Mesothelial cell of epicardium (in vitro differentiated cells): ENCODE results near the gene YES1. TPM values are rescaled to one million over a fixed set of nuclear protein-coding genes. Genes with fewer than 3 reads are reported as not detected.

ENCODE experiments used
- DNase-seq, 2 experiments: peaks; one replicate each; pipeline ENCODE4 v3.0.0; 2021; ENCODE audit warnings: low spot score in 2 of 2; ENCODE audit not compliant: unreplicated experiment in 2 of 2
- H3K27ac Mint-ChIP-seq: 2 replicates; pipeline ENCODE4 v1.8.0; 2021; ENCODE audit warnings: mixed read lengths
- H3K27me3 Mint-ChIP-seq: 2 replicates; pipeline ENCODE4 v1.8.0; 2021; ENCODE audit warnings: low read depth, mixed read lengths
- H3K36me3 Mint-ChIP-seq: 2 replicates; pipeline ENCODE4 v1.8.0; 2021; ENCODE audit warnings: mixed read lengths
- H3K4me1 Mint-ChIP-seq: 2 replicates; pipeline ENCODE4 v1.8.0; 2021; ENCODE audit warnings: mixed read lengths
- H3K4me3 Mint-ChIP-seq: 2 replicates; pipeline ENCODE4 v1.8.0; 2021; ENCODE audit warnings: mild to moderate bottlenecking, moderate library complexity, mixed read lengths
- H3K9me3 Mint-ChIP-seq: 2 replicates; pipeline ENCODE4 v1.8.0; 2021; ENCODE audit warnings: mixed read lengths
- CTCF ChIP-seq: fragments of 200-600 bp; sonication (generic); IDR thresholded peaks from one replicate; pipeline ENCODE4 v1.5.0; 2021; ENCODE audit warnings: antibody characterized with exemption; ENCODE audit not compliant: unreplicated experiment
- total RNA-seq: library from RNA; stranded (reverse); gene quantifications from 3 replicates; pipeline ENCODE4 v1.2.1, GENCODE V29; 2021

The YES1 gene
- total RNA-seq, 1 donor from 2014 or later: 47.5 TPM

- peaks cover 17% of the 10 kb centered on the region for H3K4me1 Mint-ChIP-seq
- no peaks in the 10 kb centered on the region for H3K36me3 Mint-ChIP-seq
- H3K27me3 Mint-ChIP-seq: peaks cover 3% of the 10 kb centered on the region
- H3K9me3 Mint-ChIP-seq: no peaks in the 10 kb centered on the region
- H3K4me3 Mint-ChIP-seq: no peak overlapping the region
- no peak for TF ChIP-seq CTCF
- H3K27ac Mint-ChIP-seq: no peak overlapping the region
- DNase-seq: no peak
Measured at GRCh38 chr18:830315-830901, 18.4 kb upstream of the YES1 start.

GRCh38 chr18:829432-829831 is 17.4 kb upstream of the YES1 start:
- no peak overlapping the region for H3K4me3 Mint-ChIP-seq
- H3K27ac Mint-ChIP-seq: no peak overlapping the region
- H3K36me3 Mint-ChIP-seq: no peaks in the 10 kb centered on the region
- DNase-seq: no peak
- no peak for TF ChIP-seq CTCF
- H3K27me3 Mint-ChIP-seq: peaks cover 3% of the 10 kb centered on the region
- H3K9me3 Mint-ChIP-seq: no peaks in the 10 kb centered on the region
- peaks cover 17% of the 10 kb centered on the region for H3K4me1 Mint-ChIP-seq

GRCh38 chr18:827093-827677 is 15.1 kb upstream of the YES1 start:
- Mint-ChIP-seq H3K27ac (no peak overlapping the region), H3K27me3 (peaks cover under 1% of the 10 kb centered on the region), H3K4me1 (peaks cover 11% of the 10 kb centered on the region), H3K4me3 (no peak overlapping the region), H3K9me3 (no peaks in the 10 kb centered on the region), H3K36me3 (no peaks in the 10 kb centered on the region)
- DNase-seq: no peak
- TF ChIP-seq CTCF: no peak

- H3K27me3 Mint-ChIP-seq: no peaks in the 10 kb centered on the region
- H3K9me3 Mint-ChIP-seq: no peaks in the 10 kb centered on the region
- H3K4me1 Mint-ChIP-seq: peaks cover 7% of the 10 kb centered on the region
- H3K36me3 Mint-ChIP-seq: no peaks in the 10 kb centered on the region
- TF ChIP-seq CTCF: no peak
- H3K27ac Mint-ChIP-seq: no peak overlapping the region
- H3K4me3 Mint-ChIP-seq: no peak overlapping the region
- DNase-seq: no peak
Measured at GRCh38 chr18:825891-826585, 14.0 kb upstream of the YES1 start.

DNA sequence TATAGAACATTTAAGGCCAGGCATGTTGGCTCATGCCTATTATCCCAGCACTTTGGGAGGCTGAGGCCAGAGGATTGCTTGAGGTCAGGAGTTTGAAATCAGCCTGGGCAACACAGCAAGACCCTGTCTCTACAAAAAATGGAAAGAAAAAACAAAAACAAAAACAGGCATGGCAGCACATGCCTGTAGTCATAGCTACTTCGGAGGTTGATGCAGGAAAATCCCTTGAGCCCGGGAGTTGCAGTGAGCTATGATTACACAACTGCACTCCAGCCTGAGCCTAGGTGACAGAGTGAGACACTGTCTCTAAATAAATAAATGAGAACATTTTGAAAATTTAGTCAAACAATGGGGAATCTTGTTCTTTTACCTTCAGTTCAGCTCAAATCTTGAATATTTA is 12.1 kb upstream of the YES1 start:
- no peaks in the 10 kb centered on the region for H3K27me3 Mint-ChIP-seq
- no peaks in the 10 kb centered on the region for H3K9me3 Mint-ChIP-seq
- H3K4me1 Mint-ChIP-seq: no peaks in the 10 kb centered on the region
- no peak for DNase-seq
- H3K4me3 Mint-ChIP-seq: no peak overlapping the region
- no peaks in the 10 kb centered on the region for H3K36me3 Mint-ChIP-seq
- TF ChIP-seq CTCF: no peak
- H3K27ac Mint-ChIP-seq: no peak overlapping the region
